Retinal pigment epithelial cell (primary cell): ENCODE measurements around the gene EVI2A.

ENCODE experiments used
- DNase-seq: peaks from one replicate; pipeline ENCODE4 v3.0.0-alpha.2; 2010; ENCODE audit warnings: low read depth
- H3K4me3 ChIP-seq: 2 replicates; pipeline ENCODE4 v1.5.1; 2011; ENCODE audit warnings: mild to moderate bottlenecking, low read length, control low read depth, moderate library complexity
- TF ChIP-seq, protein P1 (sequence below): conservative IDR thresholded peaks from 2 replicates; pipeline ENCODE4 v1.5.1; 2011; ENCODE audit warnings: low read depth, low read length, control low read depth, inconsistent platforms

The EVI2A gene

DNA sequence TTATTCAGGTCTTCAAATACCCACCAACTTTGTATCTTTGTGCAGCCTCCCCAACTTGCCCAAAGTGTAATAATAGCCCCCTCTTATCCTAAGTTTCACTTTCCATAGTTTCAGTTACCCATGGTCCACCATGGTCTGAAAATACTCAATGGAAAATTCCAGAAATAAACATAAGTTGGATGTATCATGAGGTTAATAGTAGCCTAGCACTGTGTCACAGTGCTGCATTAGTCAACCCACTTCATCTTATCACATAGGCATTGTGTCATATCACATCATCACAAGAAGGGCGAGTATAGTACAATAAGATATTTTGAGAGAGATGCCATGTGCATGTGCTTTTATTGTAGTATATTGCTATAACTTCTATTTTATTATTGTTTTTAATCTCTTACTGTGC, 46.3 kb downstream of the EVI2A start:
- DNase-seq: no peak
- TF ChIP-seq, protein P1, sequence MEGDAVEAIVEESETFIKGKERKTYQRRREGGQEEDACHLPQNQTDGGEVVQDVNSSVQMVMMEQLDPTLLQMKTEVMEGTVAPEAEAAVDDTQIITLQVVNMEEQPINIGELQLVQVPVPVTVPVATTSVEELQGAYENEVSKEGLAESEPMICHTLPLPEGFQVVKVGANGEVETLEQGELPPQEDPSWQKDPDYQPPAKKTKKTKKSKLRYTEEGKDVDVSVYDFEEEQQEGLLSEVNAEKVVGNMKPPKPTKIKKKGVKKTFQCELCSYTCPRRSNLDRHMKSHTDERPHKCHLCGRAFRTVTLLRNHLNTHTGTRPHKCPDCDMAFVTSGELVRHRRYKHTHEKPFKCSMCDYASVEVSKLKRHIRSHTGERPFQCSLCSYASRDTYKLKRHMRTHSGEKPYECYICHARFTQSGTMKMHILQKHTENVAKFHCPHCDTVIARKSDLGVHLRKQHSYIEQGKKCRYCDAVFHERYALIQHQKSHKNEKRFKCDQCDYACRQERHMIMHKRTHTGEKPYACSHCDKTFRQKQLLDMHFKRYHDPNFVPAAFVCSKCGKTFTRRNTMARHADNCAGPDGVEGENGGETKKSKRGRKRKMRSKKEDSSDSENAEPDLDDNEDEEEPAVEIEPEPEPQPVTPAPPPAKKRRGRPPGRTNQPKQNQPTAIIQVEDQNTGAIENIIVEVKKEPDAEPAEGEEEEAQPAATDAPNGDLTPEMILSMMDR: no peak
- H3K4me3 ChIP-seq: no peak overlapping the region

DNA sequence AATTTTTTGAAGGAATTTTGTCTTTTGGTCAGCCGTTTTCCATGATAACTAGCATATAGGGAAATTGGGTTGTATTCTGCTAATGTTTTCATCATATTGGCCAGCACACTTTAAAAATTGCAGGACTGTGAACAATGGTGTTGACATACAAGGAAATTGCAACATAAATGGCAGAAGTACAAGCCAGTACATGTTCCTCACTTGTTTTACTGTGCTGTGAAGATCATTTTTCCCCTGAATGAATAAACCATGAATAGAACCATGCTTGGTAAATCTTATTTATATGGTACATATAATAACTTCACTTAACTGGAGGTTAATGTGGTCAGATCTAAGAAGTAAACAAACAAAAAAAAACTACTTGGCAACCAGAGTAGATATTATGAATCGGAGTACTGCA, 47.2 kb downstream of the EVI2A start:
- no peak overlapping the region for H3K4me3 ChIP-seq
- DNase-seq: no peak

DNA sequence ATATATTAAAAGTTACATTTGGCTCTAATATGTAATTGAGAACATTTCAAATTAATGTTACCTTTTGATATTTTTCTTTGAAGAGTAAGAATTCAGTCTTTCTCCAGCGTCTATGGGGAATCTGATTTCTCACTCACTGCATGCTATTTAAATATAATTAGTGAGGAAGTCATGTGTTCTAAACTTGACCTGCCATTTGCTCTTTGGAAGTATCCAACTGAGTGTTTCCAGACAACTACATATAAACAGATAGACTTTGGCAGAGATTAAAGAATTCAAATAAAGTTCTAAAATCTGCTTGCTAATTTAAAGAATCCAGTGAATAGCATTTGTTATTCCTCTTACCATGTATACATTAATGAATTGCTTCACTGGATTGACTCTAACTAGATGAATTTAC, 47.9 kb downstream of the EVI2A start:
- DNase-seq: no peak
- TF ChIP-seq, protein P1: no peak
- H3K4me3 ChIP-seq: no peak overlapping the region

More for the DNA sequence above, 47.2 kb downstream of the EVI2A start:
- TF ChIP-seq, protein P1: no peak

DNA sequence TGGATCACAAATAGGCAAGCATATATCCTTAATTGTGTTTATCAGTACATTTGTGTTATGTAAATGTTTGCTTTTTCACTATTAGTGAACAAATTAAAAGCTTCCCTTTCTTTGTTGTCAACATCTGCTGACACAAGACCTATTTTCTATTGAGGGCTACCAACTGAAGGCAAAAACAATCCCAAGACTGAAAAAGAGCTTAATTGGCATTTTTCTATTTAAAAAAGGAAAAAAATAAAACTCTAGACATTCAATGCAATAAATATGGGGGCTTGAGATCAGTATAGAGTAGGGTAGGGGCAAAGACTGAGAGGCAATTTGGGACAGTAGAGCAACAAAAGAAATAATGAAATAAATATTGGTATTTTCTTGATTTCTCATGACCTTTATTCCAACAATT, 48.6 kb downstream of the EVI2A start:
- H3K4me3 ChIP-seq: no peak overlapping the region
- no peak for DNase-seq
- TF ChIP-seq, protein P1: no peak

DNA sequence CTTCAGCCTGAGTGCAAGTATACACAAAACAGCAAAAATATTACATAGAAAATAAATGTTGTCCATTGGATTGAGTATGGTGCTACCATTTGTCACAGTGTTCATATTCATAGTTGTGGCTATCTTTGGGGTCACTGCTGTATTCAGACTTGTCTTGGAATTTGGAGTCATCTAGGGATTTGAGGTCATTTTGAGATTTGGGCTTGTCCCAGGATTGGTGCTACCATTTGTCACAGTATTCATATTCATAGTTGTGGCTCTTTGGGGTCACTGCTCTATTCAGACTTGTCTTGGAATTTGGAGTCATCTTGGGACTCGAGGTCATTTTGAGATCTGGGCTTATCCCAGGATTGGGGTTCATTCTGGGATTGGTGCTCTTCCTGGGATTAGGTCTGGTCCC, 49.2 kb downstream of the EVI2A start:
- no peak for DNase-seq
- no peak overlapping the region for H3K4me3 ChIP-seq
- TF ChIP-seq, protein P1: no peak

DNA sequence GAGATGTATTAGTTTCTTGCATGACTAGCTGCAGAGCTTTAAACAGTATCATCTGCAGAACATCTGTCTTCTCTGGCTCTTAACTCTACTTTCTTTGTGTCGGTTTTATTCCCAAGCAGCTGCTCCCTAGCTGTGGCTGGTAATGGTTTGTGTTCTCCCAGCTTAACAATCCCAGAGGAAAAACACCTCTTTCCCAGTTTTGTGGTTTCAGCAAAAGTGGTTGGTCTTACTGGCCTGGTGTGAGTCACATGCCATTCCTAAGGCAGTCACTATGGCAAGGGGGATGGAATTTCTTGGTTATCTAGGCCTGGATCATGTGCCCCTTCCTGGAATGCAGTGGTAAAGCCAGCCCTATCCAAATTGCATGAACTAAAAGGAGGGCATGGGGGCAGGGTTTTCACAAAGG, 51.8 kb downstream of the EVI2A start:
- DNase-seq: peak; percentile 98

DNA sequence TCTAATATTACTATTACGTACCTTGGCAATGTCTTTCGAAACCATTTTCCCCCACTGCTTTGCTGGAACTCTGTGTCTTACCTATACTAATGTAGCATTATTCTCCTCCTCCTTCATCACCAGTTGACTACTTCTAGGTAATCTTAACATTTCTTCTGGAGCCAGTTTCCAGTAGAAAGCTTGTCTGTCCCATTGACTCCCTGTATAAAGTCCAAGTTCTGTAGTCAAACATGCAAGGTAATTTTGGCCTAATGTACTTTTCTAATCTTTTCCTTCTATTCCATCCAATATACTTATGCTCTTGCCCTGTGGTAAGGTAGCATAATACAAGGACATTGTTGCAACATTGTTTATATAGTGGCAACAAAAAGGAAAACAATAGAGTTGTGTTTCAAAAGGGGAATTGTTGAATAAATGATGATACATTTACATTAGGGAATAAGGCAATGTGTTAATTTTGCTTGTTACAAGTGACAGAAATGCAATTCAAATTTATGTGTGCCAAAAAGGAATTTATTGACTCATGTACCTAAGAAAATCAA, 52.3 kb downstream of the EVI2A start:
- DNase-seq: no peak
- no peak overlapping the region for H3K4me3 ChIP-seq
- TF ChIP-seq, protein P1: no peak

More for the DNA sequence above, 51.8 kb downstream of the EVI2A start:
- TF ChIP-seq, protein P1: no peak
- no peak overlapping the region for H3K4me3 ChIP-seq
